ENCODE data around the gene IQUB.
"Not testable (repeated sequence)": the region's sequence is repeated elsewhere in the genome, so short reads cannot be mapped to it uniquely, and the experiment has no call there.

The IQUB gene

DNA sequence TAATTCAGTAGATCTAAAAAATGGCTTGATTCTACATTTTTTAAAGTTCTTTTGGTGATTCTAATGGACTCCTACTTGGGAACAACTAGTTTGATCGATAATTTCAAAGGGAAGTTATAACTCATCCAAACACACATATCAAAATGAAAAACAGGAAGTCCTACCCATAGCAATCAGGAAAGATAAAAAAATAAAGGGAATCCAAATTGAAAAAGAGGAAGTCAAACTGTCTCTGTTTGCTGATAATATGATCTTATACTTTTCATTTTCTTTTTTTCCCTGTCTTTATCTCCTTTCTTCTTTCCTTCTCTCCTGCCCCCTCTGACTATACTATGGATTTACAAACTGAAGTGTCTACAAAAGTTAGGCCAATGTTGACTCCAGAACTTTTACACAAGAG is 118.8 kb downstream of the IQUB start:
- no peak for DNase-seq (ENCODE audit: low read depth, low spot score)

DNA sequence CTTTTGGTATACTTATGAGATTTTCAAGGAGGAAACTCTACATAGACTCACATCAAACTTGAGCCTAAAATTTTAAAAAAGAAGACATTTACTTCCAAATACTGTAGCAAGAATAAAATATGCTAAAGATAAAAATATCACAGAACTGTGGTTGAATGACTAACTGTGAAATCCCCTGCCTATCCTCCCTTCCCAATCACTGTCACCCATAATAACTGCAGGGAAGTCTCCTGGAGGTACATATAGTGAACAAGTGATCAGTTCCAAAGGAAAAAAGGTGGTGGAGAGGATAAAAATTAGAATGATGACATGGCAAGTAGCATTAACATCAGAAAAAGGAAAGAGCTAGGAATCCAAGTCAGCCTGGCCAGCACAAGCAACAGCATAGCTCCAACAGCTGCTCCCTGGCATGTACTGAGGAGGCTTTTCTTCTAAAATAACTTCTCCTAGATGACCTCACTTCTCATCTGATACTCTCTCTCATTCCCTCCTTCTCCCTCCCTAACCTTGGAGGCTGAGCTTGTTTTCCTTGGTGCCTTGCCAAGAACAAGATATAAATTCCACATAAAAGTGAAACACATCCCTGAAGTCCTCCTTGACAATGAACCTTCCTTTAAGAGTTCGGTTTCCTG is 124.0 kb downstream of the IQUB start:
- peak; percentile 5 for DNase-seq (ENCODE audit: low read depth, low spot score)

- DNase-seq (ENCODE audit: low read depth, low spot score) = not testable (repeated sequence)
Observed at GRCh38 chr7:123407951-123408350, 126.4 kb downstream of the IQUB start.
